Measurements from ENCODE around the gene TRAF5.

The TRAF5 gene, protein sequence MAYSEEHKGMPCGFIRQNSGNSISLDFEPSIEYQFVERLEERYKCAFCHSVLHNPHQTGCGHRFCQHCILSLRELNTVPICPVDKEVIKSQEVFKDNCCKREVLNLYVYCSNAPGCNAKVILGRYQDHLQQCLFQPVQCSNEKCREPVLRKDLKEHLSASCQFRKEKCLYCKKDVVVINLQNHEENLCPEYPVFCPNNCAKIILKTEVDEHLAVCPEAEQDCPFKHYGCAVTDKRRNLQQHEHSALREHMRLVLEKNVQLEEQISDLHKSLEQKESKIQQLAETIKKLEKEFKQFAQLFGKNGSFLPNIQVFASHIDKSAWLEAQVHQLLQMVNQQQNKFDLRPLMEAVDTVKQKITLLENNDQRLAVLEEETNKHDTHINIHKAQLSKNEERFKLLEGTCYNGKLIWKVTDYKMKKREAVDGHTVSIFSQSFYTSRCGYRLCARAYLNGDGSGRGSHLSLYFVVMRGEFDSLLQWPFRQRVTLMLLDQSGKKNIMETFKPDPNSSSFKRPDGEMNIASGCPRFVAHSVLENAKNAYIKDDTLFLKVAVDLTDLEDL

DNA sequence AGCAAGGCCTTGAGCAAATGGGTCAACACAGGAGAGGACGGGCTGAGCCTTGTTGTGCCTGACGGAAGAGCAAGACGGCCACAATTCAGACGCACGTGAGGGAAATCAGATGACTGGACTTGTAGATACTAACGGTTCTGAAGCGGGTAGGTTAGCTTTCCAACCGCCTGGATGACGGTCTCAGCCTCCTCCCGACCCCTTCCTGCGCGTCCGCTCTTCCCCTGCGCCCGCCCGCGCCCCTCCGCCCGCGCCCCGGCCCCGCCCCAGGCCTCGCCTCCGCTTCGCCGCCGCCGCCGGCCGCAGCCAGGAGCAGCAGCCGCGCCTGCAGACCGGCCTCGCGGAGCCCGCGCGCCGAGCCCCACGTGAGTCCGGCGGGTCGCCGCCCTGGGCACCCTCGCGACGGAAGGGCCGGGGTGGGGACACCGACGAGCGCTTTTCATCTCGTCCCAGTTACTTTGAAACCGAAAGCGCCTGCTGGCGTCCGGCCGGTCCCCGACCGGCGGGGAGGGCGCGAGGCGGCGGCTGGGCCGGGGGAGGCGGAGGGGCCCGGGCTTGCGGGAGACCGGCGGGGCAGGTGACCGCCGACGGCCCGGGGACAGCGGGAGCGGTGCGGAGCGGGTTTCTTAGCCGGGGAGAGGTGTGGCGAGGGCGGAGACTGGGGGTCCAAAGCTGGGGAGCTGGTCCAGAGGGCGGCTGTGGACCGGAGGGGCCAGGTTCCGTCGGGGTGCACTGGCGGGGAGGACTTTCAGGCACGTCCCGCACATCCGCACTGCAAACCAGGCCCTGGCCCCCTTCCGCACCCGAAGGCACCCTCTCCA lies at the start of gene TRAF5:
TRAF5 (plus strand) TSS at position 306 of the 818 bp plus-strand sequence. CDS start 26,407 bp downstream, outside the sequence.
- peak within 1 kb of the TSS; percentile 50 for H3K4me3 ChIP-seq (ENCODE audit: low read length)
- TF ChIP-seq, protein P1, sequence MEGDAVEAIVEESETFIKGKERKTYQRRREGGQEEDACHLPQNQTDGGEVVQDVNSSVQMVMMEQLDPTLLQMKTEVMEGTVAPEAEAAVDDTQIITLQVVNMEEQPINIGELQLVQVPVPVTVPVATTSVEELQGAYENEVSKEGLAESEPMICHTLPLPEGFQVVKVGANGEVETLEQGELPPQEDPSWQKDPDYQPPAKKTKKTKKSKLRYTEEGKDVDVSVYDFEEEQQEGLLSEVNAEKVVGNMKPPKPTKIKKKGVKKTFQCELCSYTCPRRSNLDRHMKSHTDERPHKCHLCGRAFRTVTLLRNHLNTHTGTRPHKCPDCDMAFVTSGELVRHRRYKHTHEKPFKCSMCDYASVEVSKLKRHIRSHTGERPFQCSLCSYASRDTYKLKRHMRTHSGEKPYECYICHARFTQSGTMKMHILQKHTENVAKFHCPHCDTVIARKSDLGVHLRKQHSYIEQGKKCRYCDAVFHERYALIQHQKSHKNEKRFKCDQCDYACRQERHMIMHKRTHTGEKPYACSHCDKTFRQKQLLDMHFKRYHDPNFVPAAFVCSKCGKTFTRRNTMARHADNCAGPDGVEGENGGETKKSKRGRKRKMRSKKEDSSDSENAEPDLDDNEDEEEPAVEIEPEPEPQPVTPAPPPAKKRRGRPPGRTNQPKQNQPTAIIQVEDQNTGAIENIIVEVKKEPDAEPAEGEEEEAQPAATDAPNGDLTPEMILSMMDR (IDR thresholded peaks at IDR 0.05; ENCODE audit: insufficient read depth, low read depth, low read length, missing control alignments) = no peak
- peak; percentile 32 for DNase-seq (ENCODE audit: low read depth)

DNA sequence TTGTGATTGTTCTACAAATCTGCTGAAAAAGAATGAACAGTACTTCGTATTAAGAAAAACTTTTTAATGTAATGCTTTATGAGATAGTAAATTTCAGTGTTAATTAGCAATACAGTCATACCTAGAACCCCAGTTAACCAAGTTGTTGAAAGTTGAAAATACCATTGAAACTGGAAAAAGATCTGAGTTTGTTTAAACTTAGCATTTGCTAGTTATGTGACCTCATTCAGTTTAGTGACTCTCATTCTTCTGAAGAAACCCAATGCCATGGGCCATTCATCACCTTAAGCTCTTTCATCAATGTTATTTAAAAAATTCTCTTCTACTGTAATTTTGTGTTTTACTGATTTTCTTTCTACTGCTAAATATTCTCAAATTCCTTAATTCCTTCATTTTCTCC lies 47.3 kb upstream of the TRAF5 start:
- DNase-seq (ENCODE audit: low read depth) = no peak
- H3K4me3 ChIP-seq (ENCODE audit: low read length) = no peak overlapping the region
- TF ChIP-seq, protein P1 (IDR thresholded peaks at IDR 0.05; ENCODE audit: insufficient read depth, low read depth, low read length, missing control alignments) = no peak

DNA sequence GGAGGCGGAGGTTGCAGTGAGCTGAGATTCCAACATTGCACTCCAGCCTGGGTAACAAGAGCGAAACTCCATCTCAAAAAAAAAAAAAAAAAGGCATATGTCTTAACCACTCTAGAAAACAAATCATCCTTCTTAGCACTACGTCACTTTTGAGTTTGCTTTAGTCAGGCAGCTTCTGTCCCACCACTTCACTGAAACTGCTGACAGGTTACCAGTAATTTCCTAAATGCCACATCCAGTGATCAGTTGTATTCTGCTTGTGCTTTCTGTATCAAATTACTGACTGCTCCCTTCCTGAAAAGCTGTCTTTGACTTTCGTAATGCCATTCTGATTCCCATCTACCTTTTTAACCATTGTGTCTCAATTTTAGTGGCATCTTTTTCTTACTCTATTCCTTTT lies 45.7 kb upstream of the TRAF5 start:
- no peak overlapping the region for H3K4me3 ChIP-seq (ENCODE audit: low read length)
- TF ChIP-seq, protein P1 (IDR thresholded peaks at IDR 0.05; ENCODE audit: insufficient read depth, low read depth, low read length, missing control alignments) = no peak
- no peak for DNase-seq (ENCODE audit: low read depth)

DNA sequence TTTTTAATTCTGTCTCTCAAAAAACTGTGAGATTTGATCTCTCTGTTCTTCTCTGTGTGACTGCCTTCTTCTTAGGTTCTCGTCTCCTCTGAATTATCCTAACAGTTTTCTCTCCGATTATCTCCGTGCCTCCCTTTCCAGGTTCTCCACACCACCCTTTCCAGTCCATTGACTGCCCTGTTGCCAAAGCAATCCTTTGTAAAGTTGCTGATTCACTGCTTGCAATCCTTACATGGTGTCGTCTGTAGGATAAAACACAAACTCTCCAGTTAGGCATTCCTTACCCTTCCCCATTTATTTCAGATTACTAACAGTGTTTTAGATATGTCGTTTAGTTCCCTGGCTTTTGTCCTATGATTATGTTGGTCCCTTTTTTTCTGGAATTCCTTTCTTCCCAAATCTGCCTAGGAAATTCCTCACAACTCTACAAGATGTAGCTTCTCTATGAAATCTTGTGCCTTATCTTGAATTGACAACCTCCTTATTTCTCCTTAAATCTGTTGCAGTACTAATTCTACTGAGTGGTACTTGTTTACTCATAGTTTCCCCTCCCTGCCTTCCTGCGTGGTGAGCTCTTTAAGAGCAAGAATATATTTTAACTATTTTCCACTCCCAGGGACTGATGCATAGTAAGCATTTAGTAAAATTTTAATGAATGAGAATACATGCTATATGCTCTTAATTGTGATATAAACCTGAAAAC lies 45.2 kb upstream of the TRAF5 start:
- no peak for DNase-seq (ENCODE audit: low read depth)
- no peak overlapping the region for H3K4me3 ChIP-seq (ENCODE audit: low read length)
- TF ChIP-seq, protein P1 (IDR thresholded peaks at IDR 0.05; ENCODE audit: insufficient read depth, low read depth, low read length, missing control alignments) = no peak

DNA sequence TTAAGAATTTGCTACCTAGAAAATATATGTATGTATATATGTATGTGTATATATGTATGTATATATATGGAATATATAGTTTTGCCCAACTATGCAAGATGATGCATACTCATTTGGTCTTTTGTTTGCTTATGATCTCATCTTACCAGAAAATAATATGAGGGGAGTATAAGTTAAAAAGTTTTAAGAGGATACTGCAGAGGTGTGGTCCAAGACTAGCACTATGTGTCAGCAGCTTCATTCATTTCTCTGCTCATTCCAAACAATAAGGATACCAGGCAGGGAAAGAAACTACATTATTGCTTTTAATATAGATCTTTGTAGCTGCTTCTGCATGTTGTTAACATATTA lies 44.6 kb upstream of the TRAF5 start:
- no peak for DNase-seq (ENCODE audit: low read depth)
- H3K4me3 ChIP-seq (ENCODE audit: low read length) = no peak overlapping the region
- TF ChIP-seq, protein P1 (IDR thresholded peaks at IDR 0.05; ENCODE audit: insufficient read depth, low read depth, low read length, missing control alignments) = no peak

DNA sequence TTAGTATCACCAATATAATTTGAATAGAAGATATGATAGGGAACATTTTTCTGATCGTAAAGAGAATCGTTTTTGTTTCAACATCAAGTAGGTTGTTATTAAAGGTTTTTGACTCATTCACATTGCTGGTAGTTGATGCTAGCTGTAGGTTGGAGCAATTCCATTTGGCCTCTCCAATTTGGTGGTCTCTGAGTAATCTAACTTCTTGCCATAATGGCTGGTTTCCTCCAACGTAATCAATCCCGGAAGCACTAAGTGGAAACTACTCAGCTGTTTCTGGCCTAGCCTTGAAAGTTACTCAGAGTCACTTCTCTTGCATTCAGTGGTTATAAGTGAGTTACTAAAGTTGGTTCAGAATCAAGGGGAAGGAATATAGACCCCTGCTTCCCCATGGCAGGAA lies 41.4 kb upstream of the TRAF5 start:
- no peak overlapping the region for H3K4me3 ChIP-seq (ENCODE audit: low read length)
- TF ChIP-seq, protein P1 (IDR thresholded peaks at IDR 0.05; ENCODE audit: insufficient read depth, low read depth, low read length, missing control alignments) = no peak
- DNase-seq (ENCODE audit: low read depth) = no peak

Data from epithelial cell of esophagus (primary cell).